Measurements from ENCODE around the gene OMP.

DNA sequence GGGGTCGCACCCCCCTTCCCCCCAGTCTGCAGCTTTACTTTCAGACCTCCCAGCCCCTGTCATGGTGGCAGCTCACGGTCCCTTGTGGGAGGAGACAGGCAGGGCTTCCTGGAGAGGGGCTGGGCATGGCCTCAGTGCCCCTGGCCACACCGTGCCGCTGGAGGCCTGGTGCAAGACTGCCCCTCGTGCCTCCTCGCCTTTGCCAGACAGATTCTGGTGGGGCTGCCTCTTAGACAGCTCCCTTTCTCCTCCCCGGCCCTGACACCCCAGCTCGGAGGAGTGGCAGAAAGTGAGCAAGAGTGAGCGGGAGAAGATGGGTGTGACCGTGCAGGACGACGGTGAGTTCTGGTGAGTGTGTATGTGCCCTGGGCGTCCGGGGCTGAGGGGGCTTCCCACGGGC is 13.3 kb downstream of the OMP start:
- TF ChIP-seq, protein P1, sequence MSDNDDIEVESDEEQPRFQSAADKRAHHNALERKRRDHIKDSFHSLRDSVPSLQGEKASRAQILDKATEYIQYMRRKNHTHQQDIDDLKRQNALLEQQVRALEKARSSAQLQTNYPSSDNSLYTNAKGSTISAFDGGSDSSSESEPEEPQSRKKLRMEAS (IDR thresholded peaks at IDR 0.05; ENCODE audit: insufficient read depth, insufficient read length): no peak
- TF ChIP-seq, protein P2, sequence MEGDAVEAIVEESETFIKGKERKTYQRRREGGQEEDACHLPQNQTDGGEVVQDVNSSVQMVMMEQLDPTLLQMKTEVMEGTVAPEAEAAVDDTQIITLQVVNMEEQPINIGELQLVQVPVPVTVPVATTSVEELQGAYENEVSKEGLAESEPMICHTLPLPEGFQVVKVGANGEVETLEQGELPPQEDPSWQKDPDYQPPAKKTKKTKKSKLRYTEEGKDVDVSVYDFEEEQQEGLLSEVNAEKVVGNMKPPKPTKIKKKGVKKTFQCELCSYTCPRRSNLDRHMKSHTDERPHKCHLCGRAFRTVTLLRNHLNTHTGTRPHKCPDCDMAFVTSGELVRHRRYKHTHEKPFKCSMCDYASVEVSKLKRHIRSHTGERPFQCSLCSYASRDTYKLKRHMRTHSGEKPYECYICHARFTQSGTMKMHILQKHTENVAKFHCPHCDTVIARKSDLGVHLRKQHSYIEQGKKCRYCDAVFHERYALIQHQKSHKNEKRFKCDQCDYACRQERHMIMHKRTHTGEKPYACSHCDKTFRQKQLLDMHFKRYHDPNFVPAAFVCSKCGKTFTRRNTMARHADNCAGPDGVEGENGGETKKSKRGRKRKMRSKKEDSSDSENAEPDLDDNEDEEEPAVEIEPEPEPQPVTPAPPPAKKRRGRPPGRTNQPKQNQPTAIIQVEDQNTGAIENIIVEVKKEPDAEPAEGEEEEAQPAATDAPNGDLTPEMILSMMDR (IDR thresholded peaks at IDR 0.05; ENCODE audit: extremely low read depth in 1 of 2, insufficient read depth in 1 of 2, low read depth in 1 of 2, low read length in 2 of 2): no peak
- TF ChIP-seq POLR2A (IDR thresholded peaks at IDR 0.05; ENCODE audit: low read depth, low read length) (no peak), EZH2 (IDR thresholded peaks at IDR 0.05; ENCODE audit: borderline replicate concordance, low read depth, low read length, severe bottlenecking) (no peak), POLR2AphosphoS5 (IDR thresholded peaks at IDR 0.05; ENCODE audit: insufficient read depth, low read depth, low read length) (no peak), FOS (IDR thresholded peaks at IDR 0.05; ENCODE audit: borderline replicate concordance, insufficient read depth, low read length) (no peak), MYC (IDR thresholded peaks at IDR 0.05; ENCODE audit: low read depth, low read length) (no peak), JUN (IDR thresholded peaks at IDR 0.05; ENCODE audit: borderline replicate concordance, insufficient read depth, insufficient read length, low read depth) (no peak), GATA2 (IDR thresholded peaks at IDR 0.05; ENCODE audit: insufficient read depth, insufficient read length, low read depth, low read length) (no peak)

Data from endothelial cell of umbilical vein (primary cell).